CD14-positive monocyte (primary cell): ENCODE measurements around the gene ENO2. TPM values are rescaled to one million over a fixed set of nuclear protein-coding genes. Genes with fewer than 3 reads are reported as not detected.
A peak's percentile ranks its signal among the peaks of the same experiment; 100 is the strongest.
"Not testable (repeated sequence)": the region's sequence is repeated elsewhere in the genome, so short reads cannot be mapped to it uniquely, and the experiment has no call there.

ENCODE experiments used
- DNase-seq, 3 donors: peaks; one replicate each; pipeline ENCODE4 v3.0.0-alpha.2; 2011 to 2022
- H2AFZ ChIP-seq: 2 replicates; pipeline ENCODE4 v1.6.0; 2012; ENCODE audit warnings: mild to moderate bottlenecking, low read depth, low read length, inconsistent platforms; ENCODE audit not compliant: insufficient read depth, poor library complexity, severe bottlenecking
- H3K27ac ChIP-seq, 2 donors: 1 replicate in 1 of 2; 2 replicates in 1 of 2; pipeline ENCODE4 v1.5.1; 2012 to 2013; ENCODE audit warnings: low read length in 2 of 2, control low read depth in 1 of 2, inconsistent platforms in 1 of 2, low read depth in 1 of 2, mild to moderate bottlenecking in 1 of 2
- H3K27me3 ChIP-seq, 2 donors: one replicate each; pipeline versions ENCODE4 v1.6.0 to v1.6.1; 2011 to 2013; ENCODE audit warnings: low read length in 2 of 2; ENCODE audit not compliant: control insufficient read depth in 2 of 2, insufficient read depth in 2 of 2
- H3K36me3 ChIP-seq, 2 donors: replicated peaks in 1 of 2; 1 replicate in 1 of 2; 2 replicates in 1 of 2; pipeline versions ENCODE4 v1.5.1 to v1.6.1; 2012 to 2013; ENCODE audit warnings: low read length in 2 of 2, control low read depth in 1 of 2, inconsistent platforms in 1 of 2, mild to moderate bottlenecking in 1 of 2; ENCODE audit not compliant: insufficient read depth in 2 of 2, control insufficient read depth in 1 of 2
- H3K4me1 ChIP-seq, 2 donors: 1 replicate in 1 of 2; 2 replicates in 1 of 2; pipeline versions ENCODE4 v1.5.1 to v1.6.1; 2012 to 2013; ENCODE audit warnings: low read length in 2 of 2, control low read depth in 1 of 2, inconsistent platforms in 1 of 2, mild to moderate bottlenecking in 1 of 2, moderate library complexity in 1 of 2; ENCODE audit not compliant: insufficient read depth in 2 of 2, control insufficient read depth in 1 of 2
- H3K4me2 ChIP-seq: replicated peaks from 2 replicates; pipeline ENCODE3; 2012; ENCODE audit warnings: low read length, moderate library complexity, mild to moderate bottlenecking; ENCODE audit not compliant: poor library complexity, severe bottlenecking; ENCODE audit errors: extremely low read depth
- H3K4me3 ChIP-seq, 3 experiments: fragments of 200-600 bp in 1 of 3; sonication (generic) in 1 of 3; replicated peaks in 1 of 3; 1 replicate in 2 of 3; 2 replicates in 1 of 3; pipeline ENCODE4 v1.5.1; 2011 to 2013; ENCODE audit warnings: low read length in 3 of 3, mild to moderate bottlenecking in 3 of 3, control low read depth in 2 of 3, low read depth in 2 of 3, inconsistent platforms in 1 of 3, moderate library complexity in 1 of 3
- H3K79me2 ChIP-seq: 2 replicates; pipeline ENCODE4 v1.6.0; 2012; ENCODE audit warnings: mild to moderate bottlenecking, control low read depth, inconsistent platforms, low read length, moderate library complexity; ENCODE audit not compliant: insufficient read depth
- H3K9ac ChIP-seq: 2 replicates; pipeline ENCODE4 v1.6.0; 2017; ENCODE audit warnings: low read length, mild to moderate bottlenecking; ENCODE audit not compliant: insufficient read depth, poor library complexity, severe bottlenecking
- H3K9me3 ChIP-seq, 2 donors: replicated peaks in 1 of 2; 1 replicate in 1 of 2; 2 replicates in 1 of 2; pipeline versions ENCODE4 v1.5.1 to v1.6.1; 2012 to 2013; ENCODE audit warnings: low read length in 2 of 2, control low read depth in 1 of 2; ENCODE audit not compliant: control insufficient read depth in 1 of 2, insufficient read depth in 1 of 2
- H4K20me1 ChIP-seq: 2 replicates; pipeline ENCODE4 v1.6.0; 2012; ENCODE audit warnings: mild to moderate bottlenecking, low read length, control low read depth, moderate library complexity; ENCODE audit not compliant: insufficient read depth
- H3K27ac Mint-ChIP-seq, 7 donors: one replicate each; pipeline ENCODE4 v1.8.0; 2020; ENCODE audit warnings: mild to moderate bottlenecking in 7 of 7, mixed read lengths in 7 of 7, moderate library complexity in 6 of 7, inconsistent platforms in 2 of 7
- H3K27me3 Mint-ChIP-seq, 3 donors: one replicate each; pipeline ENCODE4 v1.8.0; 2021 to 2022; ENCODE audit warnings: low read depth in 3 of 3, mild to moderate bottlenecking in 3 of 3, mixed read lengths in 3 of 3, moderate library complexity in 3 of 3, inconsistent platforms in 1 of 3
- H3K36me3 Mint-ChIP-seq, 2 donors: one replicate each; pipeline ENCODE4 v1.8.0; 2020; ENCODE audit warnings: mixed read lengths in 2 of 2, inconsistent platforms in 1 of 2, mild to moderate bottlenecking in 1 of 2
- H3K4me1 Mint-ChIP-seq: one replicate; pipeline ENCODE4 v1.8.0; 2020; ENCODE audit warnings: mild to moderate bottlenecking, mixed read lengths
- H3K4me3 Mint-ChIP-seq, 2 donors: one replicate each; pipeline ENCODE4 v1.8.0; 2020; ENCODE audit warnings: mild to moderate bottlenecking in 2 of 2, mixed read lengths in 2 of 2, moderate library complexity in 1 of 2
- H3K9me3 Mint-ChIP-seq, 7 donors: one replicate each; pipeline ENCODE4 v1.8.0; 2020 to 2022; ENCODE audit warnings: mixed read lengths in 7 of 7, mild to moderate bottlenecking in 6 of 7, moderate library complexity in 6 of 7, inconsistent platforms in 2 of 7
- WGBS: methylation state at CpG from one replicate; pipeline ENCODE4 v1.1.5; 2013; ENCODE audit warnings: missing lambda C conversion rate; ENCODE audit not compliant: insufficient coverage; 5-methylcytosine and 5-hydroxymethylcytosine counted together
- intact Hi-C, 2 donors: fragments of 100-400 bp; cut with micrococcal nuclease; formaldehyde crosslinking; loops; one replicate each; pipeline versions ENCODE4 v1.15.0 to v1.15.1; 2023
- polyA plus RNA-seq, 3 donors: library from polyadenylated mRNA; depleted of rRNA in 1 of 3; unstranded in 2 of 3; stranded (reverse) in 1 of 3; fragments of 300-500 nt in 2 of 3; fragments of >200 nt in 1 of 3; fragmentation: Illumina TruSeq in 2 of 3; gene quantifications; 1 replicate in 2 of 3; 2 replicates in 1 of 3; pipeline ENCODE4 v1.2.3, GENCODE V29; 2012 to 2021
- TF ChIP-seq, protein P1 (sequence below): fragments of 200-600 bp; IDR thresholded peaks from one replicate; pipeline ENCODE4 v1.8.0; 2022; ENCODE audit warnings: antibody characterized with exemption, mild to moderate bottlenecking

Gene ENO2
- polyA plus RNA-seq, 3 donors: 0.09 to 0.43 (median 0.19) TPM

DNA sequence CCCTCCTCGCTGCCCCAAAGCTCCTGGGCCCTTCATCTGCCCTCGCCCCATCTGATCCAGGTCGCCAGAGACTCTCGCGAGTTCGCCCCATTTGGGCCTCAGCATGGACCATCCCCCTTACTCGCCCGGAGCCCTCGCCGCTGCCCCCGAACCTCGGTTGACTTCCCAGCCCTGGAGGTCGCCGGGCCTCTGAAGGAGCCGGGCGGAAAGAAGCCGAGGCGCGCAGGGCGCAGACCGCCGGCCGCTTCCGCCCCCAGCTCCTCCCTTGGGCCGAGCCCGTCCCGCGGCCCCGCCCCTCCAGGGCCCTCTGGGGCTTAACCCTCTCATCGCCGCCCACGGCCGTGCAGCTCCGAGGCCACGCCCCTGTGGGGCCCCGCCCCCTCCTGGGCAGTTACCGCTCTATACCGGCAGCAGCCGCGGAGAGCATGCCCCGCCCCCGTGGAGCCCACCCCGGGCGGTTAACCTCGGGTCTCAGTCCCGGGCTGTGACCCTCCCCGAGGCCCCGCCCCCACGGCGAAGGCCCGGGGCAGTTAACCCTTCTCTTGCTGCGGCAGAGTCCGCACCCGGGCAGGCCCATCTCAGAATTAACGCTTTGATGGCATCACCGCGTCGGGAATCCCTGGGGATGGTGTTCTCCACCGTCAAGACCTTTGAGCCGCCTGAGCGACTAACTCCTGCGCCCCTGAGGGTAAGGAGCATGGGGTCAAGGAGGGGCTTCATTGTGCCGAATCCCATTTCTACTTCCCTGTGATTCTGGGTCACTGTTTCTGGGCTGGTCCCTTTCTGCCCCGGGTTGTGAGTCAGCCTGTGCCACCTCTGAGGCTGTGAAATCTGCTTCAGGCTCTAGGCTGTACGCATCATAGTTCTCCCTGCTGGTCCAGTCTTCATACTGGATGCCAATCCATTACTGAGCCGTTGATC lies 41.0 kb upstream of the ENO2 start, which contains the start of gene SPSB2:
Gene SPSB2, minus strand, starts transcription at position 210 of the 921 bp plus-strand sequence. CDS start 402 bp downstream, outside the sequence.
- Histone ChIP-seq H3K4me2 (peak within 1 kb of the TSS; percentile 96), H3K9ac (peak within 1 kb of the TSS; percentile 81), H3K79me2 (peaks cover 52% of the 10 kb centered on the region), H3K9me3 (no peaks in the 10 kb centered on the region), H2AFZ (peak within 1 kb of the TSS; percentile 90), H3K4me3 (peak within 1 kb of the TSS; percentile 62 to 92 (median 87)), H3K27me3 (no peaks in the 10 kb centered on the region), H4K20me1 (peaks cover 47% of the 10 kb centered on the region), H3K27ac (peak within 1 kb of the TSS; percentile 81 to 95), H3K4me1 (peaks cover 36 to 58% of the 10 kb centered on the region in 2 donors), H3K36me3 (peaks cover 20 to 28% of the 10 kb centered on the region in 2 donors)
- H3K36me3 Mint-ChIP-seq: peaks cover 34 to 48% of the 10 kb centered on the region in 2 donors
- TF ChIP-seq, protein P1, sequence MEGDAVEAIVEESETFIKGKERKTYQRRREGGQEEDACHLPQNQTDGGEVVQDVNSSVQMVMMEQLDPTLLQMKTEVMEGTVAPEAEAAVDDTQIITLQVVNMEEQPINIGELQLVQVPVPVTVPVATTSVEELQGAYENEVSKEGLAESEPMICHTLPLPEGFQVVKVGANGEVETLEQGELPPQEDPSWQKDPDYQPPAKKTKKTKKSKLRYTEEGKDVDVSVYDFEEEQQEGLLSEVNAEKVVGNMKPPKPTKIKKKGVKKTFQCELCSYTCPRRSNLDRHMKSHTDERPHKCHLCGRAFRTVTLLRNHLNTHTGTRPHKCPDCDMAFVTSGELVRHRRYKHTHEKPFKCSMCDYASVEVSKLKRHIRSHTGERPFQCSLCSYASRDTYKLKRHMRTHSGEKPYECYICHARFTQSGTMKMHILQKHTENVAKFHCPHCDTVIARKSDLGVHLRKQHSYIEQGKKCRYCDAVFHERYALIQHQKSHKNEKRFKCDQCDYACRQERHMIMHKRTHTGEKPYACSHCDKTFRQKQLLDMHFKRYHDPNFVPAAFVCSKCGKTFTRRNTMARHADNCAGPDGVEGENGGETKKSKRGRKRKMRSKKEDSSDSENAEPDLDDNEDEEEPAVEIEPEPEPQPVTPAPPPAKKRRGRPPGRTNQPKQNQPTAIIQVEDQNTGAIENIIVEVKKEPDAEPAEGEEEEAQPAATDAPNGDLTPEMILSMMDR: no peak
- H3K27ac Mint-ChIP-seq: peak within 1 kb of the TSS; percentile 84 to 95 (median 94)
- WGBS: under 1% methylated on average over 61 of the region's 66 CpGs
- H3K27me3 Mint-ChIP-seq: peaks cover 0 to 3% (median 0%) of the 10 kb centered on the region in 3 donors
- intact Hi-C loops: loop anchor here (1.0 to 5.0 kb wide), 6 partner anchors 17 to 89 kb away; partner anchors contain the start of genes C12orf57 (in 1 of the 2), LRRC23 (in 1 of the 2) and RNU7-1 (in 1 of the 2)
- H3K4me3 Mint-ChIP-seq: peak within 1 kb of the TSS; percentile 87 to 92
- peak; percentile 92 to 95 (median 93) for DNase-seq
- H3K4me1 Mint-ChIP-seq: peaks cover 57% of the 10 kb centered on the region
- no peaks in the 10 kb centered on the region for H3K9me3 Mint-ChIP-seq

DNA sequence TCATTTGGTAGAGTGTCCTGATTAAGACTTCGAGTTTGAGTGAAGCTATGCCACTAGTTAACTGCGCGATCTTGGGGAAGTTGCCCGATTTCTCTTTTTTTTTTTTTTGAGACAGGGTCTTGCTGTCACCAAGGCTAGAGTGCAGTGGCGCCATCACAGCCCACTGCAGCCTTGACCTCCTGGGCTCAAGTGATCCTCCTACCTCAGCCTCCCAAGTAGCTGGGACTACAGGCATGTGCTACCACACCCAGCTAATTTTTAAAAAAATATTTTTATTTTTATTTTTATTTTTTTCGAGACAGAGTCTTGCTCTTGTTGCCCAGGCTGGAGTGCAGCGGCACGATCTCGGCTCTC lies 40.4 kb upstream of the ENO2 start:
- Histone ChIP-seq H3K4me1 (peaks cover 30 to 52% of the 10 kb centered on the region in 2 donors), H3K79me2 (peaks cover 45% of the 10 kb centered on the region), H3K36me3 (peaks cover 20 to 28% of the 10 kb centered on the region in 2 donors), H4K20me1 (peaks cover 41% of the 10 kb centered on the region), H3K4me2 (peak overlapping the region; percentile 96), H3K4me3 (peak overlapping the region; percentile 62 to 92 (median 87)), H3K27ac (peak overlapping the region; percentile 81 to 95), H3K9ac (peak overlapping the region; percentile 81), H2AFZ (peak overlapping the region; percentile 90)
- not testable (repeated sequence) for H3K9me3 ChIP-seq, H3K27me3 ChIP-seq, H3K27me3 Mint-ChIP-seq, H3K9me3 Mint-ChIP-seq, DNase-seq
- WGBS: 36% methylated on average over 7 of the region's 9 CpGs
- H3K27ac Mint-ChIP-seq: peak overlapping the region; percentile 84 to 95 (median 94)
- H3K4me3 Mint-ChIP-seq: peak overlapping the region; percentile 87 to 90
- peaks cover 50% of the 10 kb centered on the region for H3K4me1 Mint-ChIP-seq
- peaks cover 35 to 43% of the 10 kb centered on the region in 2 donors for H3K36me3 Mint-ChIP-seq
- intact Hi-C loops: loop anchor here (5.0 kb wide), 3 partner anchors 33 to 88 kb away; partner anchors contain the start of genes C12orf57 (in 1 of the 2) and RNU7-1 (in 1 of the 2)

DNA sequence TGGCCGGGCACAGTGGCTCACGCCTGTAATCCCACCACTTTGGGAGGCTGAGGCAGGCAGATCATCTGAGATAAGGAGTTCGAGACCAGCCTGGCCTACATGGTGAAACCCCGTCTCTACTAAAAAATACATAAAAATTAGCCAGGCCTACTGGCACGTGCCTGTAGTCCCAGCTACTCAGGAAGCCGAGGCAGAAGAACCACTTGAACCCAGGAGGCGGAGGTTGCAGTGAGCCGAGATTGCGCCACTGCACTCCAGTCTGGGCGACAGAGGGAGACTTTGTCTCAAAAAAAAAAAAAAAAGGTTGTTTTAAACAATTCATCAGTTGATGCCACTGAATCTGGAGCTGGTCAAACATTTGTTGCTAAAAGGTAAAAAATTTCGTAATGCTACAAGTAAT lies 34.6 kb upstream of the ENO2 start:
- Histone ChIP-seq H3K36me3 (peaks cover 17 to 33% of the 10 kb centered on the region in 2 donors), H3K27ac (peak overlapping the region in 1 of 2 donors; percentile 28)
- H2AFZ ChIP-seq, DNase-seq, H3K79me2 ChIP-seq, H3K4me3 Mint-ChIP-seq, H4K20me1 ChIP-seq, H3K27me3 ChIP-seq, H3K4me3 ChIP-seq, H3K9ac ChIP-seq, H3K9me3 ChIP-seq, intact Hi-C loops, H3K9me3 Mint-ChIP-seq, H3K27me3 Mint-ChIP-seq, H3K4me1 ChIP-seq, H3K4me2 ChIP-seq: not testable (repeated sequence)
- H3K4me1 Mint-ChIP-seq: peaks cover 12% of the 10 kb centered on the region
- peak overlapping the region in 4 of 7 donors; percentile 55 to 82 (median 70) for H3K27ac Mint-ChIP-seq
- H3K36me3 Mint-ChIP-seq: peaks cover 37 to 45% of the 10 kb centered on the region in 2 donors
- 32% methylated on average over 8 of the region's 11 CpGs for WGBS
